T-helper 1 cell treated with Interleukin-12 subunit alpha and Interleukin-12 subunit beta and Interleukin-4 antibody, amounts not matched to agents 30 μg/mL and 1 μg/mL, for 36 hours (primary cell): ENCODE data around the gene THOC5.

Experiments
- H3K27ac Mint-ChIP-seq: one replicate; pipeline ENCODE4 v1.8.0; 2021; ENCODE audit warnings: mild to moderate bottlenecking, mixed read lengths
- H3K27me3 Mint-ChIP-seq: one replicate; pipeline ENCODE4 v1.8.0; 2021; ENCODE audit warnings: low read depth, mixed read lengths
- H3K36me3 Mint-ChIP-seq: one replicate; pipeline ENCODE4 v1.8.0; 2021; ENCODE audit warnings: low read depth, mixed read lengths
- H3K4me1 Mint-ChIP-seq: one replicate; pipeline ENCODE4 v1.8.0; 2021; ENCODE audit warnings: low read depth, mixed read lengths
- H3K4me3 Mint-ChIP-seq: one replicate; pipeline ENCODE4 v1.8.0; 2021; ENCODE audit warnings: mild to moderate bottlenecking, moderate library complexity, mixed read lengths
- H3K9me3 Mint-ChIP-seq: one replicate; pipeline ENCODE4 v1.8.0; 2021; ENCODE audit warnings: mixed read lengths

Gene THOC5

DNA sequence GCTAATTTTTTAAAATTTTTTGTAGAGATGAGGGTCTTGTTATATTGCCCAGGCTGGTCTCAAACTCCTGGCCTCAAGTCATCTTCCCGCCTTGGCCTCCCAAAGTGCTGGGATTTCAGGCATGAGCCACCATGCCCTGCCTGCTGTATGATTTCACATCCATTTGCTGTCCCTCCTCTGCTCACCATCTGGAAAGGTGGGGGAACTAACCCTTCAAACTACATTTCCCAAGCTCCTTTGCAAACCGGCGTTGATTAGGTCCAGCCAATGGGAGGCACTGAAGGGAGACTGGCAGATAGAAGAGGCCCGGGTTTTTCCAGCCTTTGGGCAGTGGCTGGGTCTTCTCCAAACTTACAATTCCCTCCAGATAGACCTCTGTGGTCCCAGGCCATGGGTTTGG is 95.8 kb downstream of the THOC5 start:
- no peaks in the 10 kb centered on the region for H3K27me3 Mint-ChIP-seq
- no peak overlapping the region for H3K4me3 Mint-ChIP-seq
- no peak overlapping the region for H3K27ac Mint-ChIP-seq

DNA sequence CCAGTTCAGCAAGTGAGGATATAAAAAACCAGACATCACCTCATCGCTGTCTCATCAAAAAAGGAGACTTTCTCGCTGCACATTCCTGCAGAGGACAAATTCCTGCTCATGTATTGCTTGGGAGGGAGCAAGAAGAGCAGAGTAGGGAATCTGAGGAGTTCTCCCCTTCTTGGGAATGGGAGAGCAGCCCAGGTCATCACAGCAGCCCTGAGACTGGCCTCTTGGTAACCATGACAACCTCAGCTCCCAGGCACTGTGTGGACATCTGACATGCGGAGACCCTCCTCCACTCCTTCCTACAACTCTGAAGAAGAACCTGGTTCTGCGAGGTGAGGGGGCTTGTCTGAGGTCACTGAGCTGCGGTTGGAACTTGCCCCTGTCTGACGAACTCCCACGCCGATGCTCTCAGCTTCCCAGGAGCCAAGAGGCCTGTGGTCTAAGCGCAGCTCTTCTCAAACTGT is 97.3 kb downstream of the THOC5 start:
- no peaks in the 10 kb centered on the region for H3K9me3 Mint-ChIP-seq
- no peaks in the 10 kb centered on the region for H3K4me1 Mint-ChIP-seq
- H3K36me3 Mint-ChIP-seq: no peaks in the 10 kb centered on the region
- H3K4me3 Mint-ChIP-seq: no peak overlapping the region
- no peaks in the 10 kb centered on the region for H3K27me3 Mint-ChIP-seq
- H3K27ac Mint-ChIP-seq: no peak overlapping the region

More for the DNA sequence above, 95.8 kb downstream of the THOC5 start:
- Mint-ChIP-seq H3K36me3 (no peaks in the 10 kb centered on the region), H3K9me3 (no peaks in the 10 kb centered on the region), H3K4me1 (no peaks in the 10 kb centered on the region)
